ENCODE data around the gene FRMD7.

DNA sequence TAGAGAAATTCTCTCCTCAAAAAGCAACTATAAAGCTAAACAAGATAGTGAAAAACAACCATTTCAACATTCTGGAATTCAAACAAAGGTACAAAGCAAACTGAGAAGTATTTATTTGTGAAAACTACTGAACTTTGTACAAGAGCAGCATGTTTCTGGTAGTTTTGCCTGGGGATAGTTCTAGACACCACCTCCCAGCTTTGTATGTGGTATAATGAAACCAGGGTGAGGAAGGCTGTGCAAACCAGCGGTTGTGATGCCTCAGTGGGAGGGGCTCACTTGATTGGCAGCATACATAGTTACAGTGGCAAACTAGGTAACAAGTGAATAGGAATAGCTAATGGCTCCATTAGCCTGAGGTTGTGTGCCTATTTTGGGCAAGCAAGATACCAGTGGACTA lies 18.6 kb upstream of the FRMD7 start:
- TF ChIP-seq FOXJ3 (CRISPR knock-in tag; IDR thresholded peaks at IDR 0.05; ENCODE audit: borderline replicate concordance) (no peak), STAG1 (CRISPR knock-in tag; IDR thresholded peaks at IDR 0.05) (no peak), ZFYVE20 (CRISPR knock-in tag; IDR thresholded peaks at IDR 0.05; ENCODE audit: borderline replicate concordance, low read depth) (no peak)
- TF ChIP-seq, protein P1, sequence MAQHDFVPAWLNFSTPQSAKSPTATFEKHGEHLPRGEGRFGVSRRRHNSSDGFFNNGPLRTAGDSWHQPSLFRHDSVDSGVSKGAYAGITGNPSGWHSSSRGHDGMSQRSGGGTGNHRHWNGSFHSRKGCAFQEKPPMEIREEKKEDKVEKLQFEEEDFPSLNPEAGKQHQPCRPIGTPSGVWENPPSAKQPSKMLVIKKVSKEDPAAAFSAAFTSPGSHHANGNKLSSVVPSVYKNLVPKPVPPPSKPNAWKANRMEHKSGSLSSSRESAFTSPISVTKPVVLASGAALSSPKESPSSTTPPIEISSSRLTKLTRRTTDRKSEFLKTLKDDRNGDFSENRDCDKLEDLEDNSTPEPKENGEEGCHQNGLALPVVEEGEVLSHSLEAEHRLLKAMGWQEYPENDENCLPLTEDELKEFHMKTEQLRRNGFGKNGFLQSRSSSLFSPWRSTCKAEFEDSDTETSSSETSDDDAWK (CRISPR knock-in tag; IDR thresholded peaks at IDR 0.05), result no peak
- TF ChIP-seq, protein P2, sequence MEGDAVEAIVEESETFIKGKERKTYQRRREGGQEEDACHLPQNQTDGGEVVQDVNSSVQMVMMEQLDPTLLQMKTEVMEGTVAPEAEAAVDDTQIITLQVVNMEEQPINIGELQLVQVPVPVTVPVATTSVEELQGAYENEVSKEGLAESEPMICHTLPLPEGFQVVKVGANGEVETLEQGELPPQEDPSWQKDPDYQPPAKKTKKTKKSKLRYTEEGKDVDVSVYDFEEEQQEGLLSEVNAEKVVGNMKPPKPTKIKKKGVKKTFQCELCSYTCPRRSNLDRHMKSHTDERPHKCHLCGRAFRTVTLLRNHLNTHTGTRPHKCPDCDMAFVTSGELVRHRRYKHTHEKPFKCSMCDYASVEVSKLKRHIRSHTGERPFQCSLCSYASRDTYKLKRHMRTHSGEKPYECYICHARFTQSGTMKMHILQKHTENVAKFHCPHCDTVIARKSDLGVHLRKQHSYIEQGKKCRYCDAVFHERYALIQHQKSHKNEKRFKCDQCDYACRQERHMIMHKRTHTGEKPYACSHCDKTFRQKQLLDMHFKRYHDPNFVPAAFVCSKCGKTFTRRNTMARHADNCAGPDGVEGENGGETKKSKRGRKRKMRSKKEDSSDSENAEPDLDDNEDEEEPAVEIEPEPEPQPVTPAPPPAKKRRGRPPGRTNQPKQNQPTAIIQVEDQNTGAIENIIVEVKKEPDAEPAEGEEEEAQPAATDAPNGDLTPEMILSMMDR (CRISPR knock-in tag; IDR thresholded peaks at IDR 0.05), result no peak
